K562 (cell line): Measurements from ENCODE around the gene HOXD13. TPM values are rescaled to one million over a fixed set of nuclear protein-coding genes. Genes with fewer than 3 reads are reported as not detected.

Experiments used
- CTBP1 ChIP-seq: fragments of 450-650 bp; IDR thresholded peaks from 2 replicates; pipeline ENCODE4 v1.6.1; 2016; ENCODE audit warnings: borderline replicate concordance
- ELK1 ChIP-seq: sonication (generic); formaldehyde crosslinking; IDR thresholded peaks from 2 replicates; pipeline ENCODE4 v1.8.1; 2022; ENCODE audit warnings: missing genetic modification reagents
- KAT8 ChIP-seq: fragments of 450-650 bp; IDR thresholded peaks from 2 replicates; pipeline ENCODE4 v1.6.1; 2016; ENCODE audit warnings: low read depth, mild to moderate bottlenecking
- KLF6 ChIP-seq: fragments of 250-450 bp; sonication (Bioruptor Pico); IDR thresholded peaks from 2 replicates; pipeline ENCODE4 v1.4.0; 2020; ENCODE audit warnings: mild to moderate bottlenecking, moderate library complexity, borderline replicate concordance
- MTA3 ChIP-seq: fragments of 450-650 bp; formaldehyde crosslinking; IDR thresholded peaks from 2 replicates; pipeline ENCODE4 v1.6.1; 2017; ENCODE audit warnings: mild to moderate bottlenecking, borderline replicate concordance
- NFE2L1 ChIP-seq: fragments of 450-650 bp; IDR thresholded peaks from 2 replicates; pipeline ENCODE4 v1.6.1; 2016; ENCODE audit warnings: missing genetic modification characterization, low read depth, mild to moderate bottlenecking, missing compliant biosample characterization, moderate library complexity, borderline replicate concordance
- NFIC ChIP-seq: fragments of 450-650 bp; IDR thresholded peaks from 2 replicates; pipeline ENCODE4 v1.6.1; 2017; ENCODE audit warnings: mild to moderate bottlenecking, inconsistent platforms
- NR4A1 ChIP-seq, 2 experiments: fragments of 250-450 bp in 1 of 2; fragments of 450-650 bp in 1 of 2; sonication (Bioruptor Pico) in 1 of 2; IDR thresholded peaks; 2 replicates each; pipeline versions ENCODE4 v1.4.0 to v1.6.1; 2016 to 2020; ENCODE audit warnings: mild to moderate bottlenecking in 2 of 2, missing compliant biosample characterization in 1 of 2, missing genetic modification characterization in 1 of 2, moderate library complexity in 1 of 2
- POLR2B ChIP-seq: fragments of 450-650 bp; IDR thresholded peaks from 2 replicates; pipeline ENCODE4 v1.6.1; 2018; ENCODE audit warnings: low read depth; ENCODE audit not compliant: partially characterized antibody
- PRMT5 ChIP-seq: sonication (generic); formaldehyde crosslinking; IDR thresholded peaks from 2 replicates; pipeline ENCODE4 v1.5.0; 2020; ENCODE audit warnings: missing genetic modification reagents
- PTRF ChIP-seq: fragments of 450-650 bp; IDR thresholded peaks from 2 replicates; pipeline ENCODE4 v1.6.1; 2016; ENCODE audit warnings: mild to moderate bottlenecking, missing genetic modification characterization, missing compliant biosample characterization
- SIN3A ChIP-seq, 2 experiments: fragments of 150-350 bp in 1 of 2; IDR thresholded peaks; 2 replicates each; pipeline ENCODE4 v1.6.1; 2011 to 2016; ENCODE audit warnings: borderline replicate concordance in 2 of 2, low read depth in 2 of 2, low read length in 2 of 2, mild to moderate bottlenecking in 2 of 2, moderate library complexity in 2 of 2; ENCODE audit not compliant: control insufficient read depth in 1 of 2
- SMAD3 ChIP-seq: fragments of 450-650 bp; formaldehyde crosslinking; conservative IDR thresholded peaks from 2 replicates; pipeline ENCODE4 v1.4.0; 2020; ENCODE audit warnings: mild to moderate bottlenecking
- SP1 ChIP-seq: sonication (generic); formaldehyde crosslinking; IDR thresholded peaks from 2 replicates; pipeline ENCODE4 v1.8.1; 2022; ENCODE audit warnings: mild to moderate bottlenecking, missing genetic modification reagents
- SRF ChIP-seq, 2 experiments: fragments of 250-450, 450-650 bp in 1 of 2; sonication (Bioruptor Pico) in 1 of 2; sonication (generic) in 1 of 2; formaldehyde crosslinking; IDR thresholded peaks; 2 replicates each; pipeline versions ENCODE4 v1.5.0 to v1.5.1; 2020 to 2022; ENCODE audit warnings: mild to moderate bottlenecking in 1 of 2, missing genetic modification reagents in 1 of 2
- STAG1 ChIP-seq: sonication (generic); formaldehyde crosslinking; IDR thresholded peaks from 2 replicates; pipeline ENCODE4 v1.5.0; 2020; ENCODE audit warnings: missing genetic modification reagents, borderline replicate concordance
- TCF3 ChIP-seq: sonication (generic); formaldehyde crosslinking; IDR thresholded peaks from 2 replicates; pipeline ENCODE4 v1.4.0; 2020; ENCODE audit warnings: mild to moderate bottlenecking, missing genetic modification reagents
- TRIM28 ChIP-seq: fragments of 450-650 bp; IDR thresholded peaks from 2 replicates; pipeline ENCODE4 v1.6.1; 2017
- UBTF ChIP-seq, 2 experiments: IDR thresholded peaks; 2 replicates each; pipeline ENCODE4 v1.6.1; 2012; ENCODE audit warnings: improper control_type of control experiment in 2 of 2, low read depth in 2 of 2, low read length in 2 of 2, borderline replicate concordance in 1 of 2
- ZFP36 ChIP-seq: fragments of 150-350 bp; IDR thresholded peaks from 2 replicates; pipeline ENCODE4 v1.6.1; 2018; ENCODE audit warnings: low read length, low read depth; ENCODE audit not compliant: partially characterized antibody
- ZFX ChIP-seq: sonication (generic); formaldehyde crosslinking; IDR thresholded peaks from 2 replicates; pipeline ENCODE4 v1.8.0; 2022; ENCODE audit warnings: mild to moderate bottlenecking, missing genetic modification reagents, moderate library complexity
- ZNF165 ChIP-seq: fragments of 250-450 bp; sonication (Bioruptor Pico); IDR thresholded peaks from 2 replicates; pipeline ENCODE4 v1.4.0; 2020; ENCODE audit warnings: borderline replicate concordance
- ZNF316 ChIP-seq: fragments of 450-650 bp; IDR thresholded peaks from 2 replicates; pipeline ENCODE4 v1.6.1; 2016
- ZNF324 ChIP-seq: fragments of 250-450 bp; sonication (Bioruptor Pico); IDR thresholded peaks from 2 replicates; pipeline ENCODE4 v1.4.0; 2020; ENCODE audit warnings: mild to moderate bottlenecking
- ZNF57 ChIP-seq: fragments of 450-650 bp; formaldehyde crosslinking; IDR thresholded peaks from 2 replicates; pipeline ENCODE4 v1.4.0; 2020; ENCODE audit warnings: mild to moderate bottlenecking, moderate library complexity
- polyA plus RNA-seq, 8 experiments: library from polyadenylated mRNA; depleted of rRNA in 4 of 8; stranded (reverse) in 5 of 8; unstranded in 3 of 8; fragments of >200 nt; fragmentation: Nextera tagmentation in 2 of 8; fragmentation: Illumina TruSeq in 1 of 8; extraction: Ambion mirVana in 2 of 8; extraction: Trizol in 1 of 8; gene quantifications; 2 replicates each; pipeline versions ENCODE4 v1.2.1 to v1.2.3, GENCODE V29; 2011 to 2014; ENCODE audit warnings: inconsistent platforms in 1 of 8, missing spikeins in 1 of 8
- total RNA-seq, 7 experiments: library from RNA; depleted of rRNA in 6 of 7; stranded (reverse); fragments of >200 nt in 6 of 7; fragmentation: Illumina TruSeq in 2 of 7; extraction: Trizol in 2 of 7; gene quantifications; 2 replicates each; pipeline versions ENCODE4 v1.2.1 to v1.2.3, GENCODE V29; 2011 to 2021; ENCODE audit warnings: low replicate concordance in 1 of 7

Gene HOXD13
- total and polyA plus RNA-seq, 9 of the 15 experiments (the other 6 are each of a cell fraction or from before 2014, with no cell fraction given), result 0.03 to 0.04 TPM; not detected in 7

- TF ChIP-seq TRIM28, result no peak
- no peak for TF ChIP-seq ZNF324 (CRISPR knock-in tag)
- TF ChIP-seq SMAD3 (CRISPR knock-in tag), result 0 out of 2 replicates have a peak, but pooled peaks have one; percentile 4
- peak; percentile 61 for TF ChIP-seq ZFX (CRISPR knock-in tag)
- no peak for TF ChIP-seq MTA3
- peak; percentile 98 for TF ChIP-seq STAG1 (CRISPR knock-in tag)
- no peak; a peak in 1 of 4 replicates for TF ChIP-seq SRF (CRISPR knock-in tag; IDR thresholded peaks at IDR 0.05)
- TF ChIP-seq TCF3 (CRISPR knock-in tag), result no peak
- TF ChIP-seq CTBP1, result peak; percentile 22; the same call in 1 of the 2 replicates
- TF ChIP-seq POLR2B, result no peak
- TF ChIP-seq NR4A1 (CRISPR knock-in tag; IDR thresholded peaks at IDR 0.05), result no peak
- TF ChIP-seq NR4A1 (tag; IDR thresholded peaks at IDR 0.05), result no peak; the same call in 1 of the 2 replicates
- TF ChIP-seq KLF6 (CRISPR knock-in tag), result no peak
- TF ChIP-seq UBTF (IDR thresholded peaks at IDR 0.05; ENCODE audit: borderline replicate concordance in 1 of 2, low read depth in 2 of 2, low read length in 2 of 2), result peak; percentile 30 to 55; a peak in 1 of 4 replicates
- no peak for TF ChIP-seq ZFP36
- no peak for TF ChIP-seq PRMT5 (CRISPR knock-in tag)
- no peak for TF ChIP-seq NFE2L1 (tag)
- TF ChIP-seq ZNF316, result no peak
- no peak for TF ChIP-seq NFIC
- TF ChIP-seq SP1 (CRISPR knock-in tag), result no peak
- no peak for TF ChIP-seq SIN3A (IDR thresholded peaks at IDR 0.05; ENCODE audit: borderline replicate concordance in 2 of 2, control insufficient read depth in 1 of 2, low read depth in 2 of 2, low read length in 2 of 2)
- TF ChIP-seq PTRF (tag), result no peak
- no peak for TF ChIP-seq ELK1 (CRISPR knock-in tag)
- no peak for TF ChIP-seq ZNF165 (CRISPR knock-in tag)
- no peak for TF ChIP-seq ZNF57 (CRISPR knock-in tag)
- TF ChIP-seq KAT8, result no peak
Observed at GRCh38 chr2:176096986-176097819, 4.7 kb downstream of the HOXD13 start (continued).
